HG03521 (cell line): Measurements from ENCODE around the gene DVL2.

Experiments
- ATAC-seq: cut with Tn5 transposase; IDR thresholded peaks from one replicate; pipeline ENCODE4 v1.9.1; 2021; ENCODE audit warnings: mild to moderate bottlenecking, moderate library complexity; ENCODE audit not compliant: unreplicated experiment

Gene DVL2

GRCh38 chr17:7219812-7220592 is 14.3 kb downstream of the DVL2 start, which contains the start of the genes ACADVL and DLG4:
Gene ACADVL, plus strand, starts transcription at chr17:7219938. Its CDS starts 47 bp downstream, at chr17:7219985.
Gene DLG4, minus strand, starts transcription at chr17:7219836.
- ATAC-seq: no peak

- ATAC-seq: no peak
Observed at GRCh38 chr17:7219229-7219811, 15.0 kb downstream of the DVL2 start.

- no peak for ATAC-seq
Observed at GRCh38 chr17:7218758-7219157, 15.6 kb downstream of the DVL2 start.

GRCh38 chr17:7218166-7218565 is 16.2 kb downstream of the DVL2 start:
- no peak for ATAC-seq

GRCh38 chr17:7217113-7217987 is 17.0 kb downstream of the DVL2 start:
- no peak for ATAC-seq

- ATAC-seq: no peak
Observed at GRCh38 chr17:7216242-7217112, 17.8 kb downstream of the DVL2 start.

- no peak for ATAC-seq
Observed at GRCh38 chr17:7215652-7216180, 18.6 kb downstream of the DVL2 start.

- no peak for ATAC-seq
Observed at GRCh38 chr17:7215136-7215638, 19.1 kb downstream of the DVL2 start.

GRCh38 chr17:7214300-7215135 is 19.8 kb downstream of the DVL2 start:
- peak; percentile 62 for ATAC-seq

- ATAC-seq: no peak
Observed at GRCh38 chr17:7213895-7214299, 20.4 kb downstream of the DVL2 start.

GRCh38 chr17:7211491-7212273 is 22.6 kb downstream of the DVL2 start:
- ATAC-seq: no peak

GRCh38 chr17:7208754-7209460 is 25.4 kb downstream of the DVL2 start:
- no peak for ATAC-seq

- ATAC-seq: no peak
Observed at GRCh38 chr17:7208027-7208571, 26.2 kb downstream of the DVL2 start.

GRCh38 chr17:7207120-7208001 is 27.0 kb downstream of the DVL2 start:
- ATAC-seq: no peak

- ATAC-seq: no peak
Observed at GRCh38 chr17:7205561-7205960, 28.8 kb downstream of the DVL2 start.

GRCh38 chr17:7204828-7205461 is 29.4 kb downstream of the DVL2 start:
- ATAC-seq: peak; percentile 77
